ENCODE results near the gene ALDH6A1.
A peak's percentile ranks its signal among the peaks of the same experiment; 100 is the strongest.

The ALDH6A1 gene

DNA sequence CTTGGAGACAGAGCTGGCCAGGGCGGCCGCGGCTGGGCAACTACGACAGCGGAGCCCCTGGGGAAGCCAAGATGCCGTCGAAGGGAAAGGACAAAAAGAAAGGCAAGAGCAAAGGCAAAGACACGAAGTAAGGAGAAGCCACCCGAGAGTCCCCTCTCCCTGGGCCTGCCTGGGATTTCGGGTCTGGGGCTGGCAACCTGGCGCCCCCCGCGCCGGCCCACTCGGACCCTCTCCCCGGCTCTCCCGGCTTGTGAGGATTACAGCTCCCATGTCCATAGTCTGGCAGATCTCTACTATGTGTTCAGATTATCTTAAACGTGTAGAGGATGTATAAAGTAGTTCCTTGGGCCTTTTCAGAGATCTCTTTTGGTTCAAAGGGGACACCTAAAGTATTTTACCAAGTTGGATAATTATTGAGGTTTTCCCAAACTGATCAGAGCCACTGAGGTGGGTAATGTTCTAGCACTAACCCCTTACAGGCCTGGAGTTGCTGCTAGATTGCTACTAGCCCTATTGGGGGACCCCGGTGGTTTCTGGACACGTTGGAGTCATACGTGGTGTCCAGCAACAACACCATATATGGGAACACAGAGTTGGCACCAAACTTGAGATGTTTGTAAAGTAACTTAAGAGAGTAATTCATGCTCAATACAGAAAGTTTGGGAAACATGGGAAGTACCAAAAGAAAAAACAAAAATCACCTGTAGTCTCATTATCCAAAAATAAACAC, 64.7 kb downstream of the ALDH6A1 start:
- peak overlapping the region; percentile 96 for H3K27ac ChIP-seq
- TF ChIP-seq ZFX (IDR thresholded peaks at IDR 0.05): no peak
- TF ChIP-seq, protein P1, sequence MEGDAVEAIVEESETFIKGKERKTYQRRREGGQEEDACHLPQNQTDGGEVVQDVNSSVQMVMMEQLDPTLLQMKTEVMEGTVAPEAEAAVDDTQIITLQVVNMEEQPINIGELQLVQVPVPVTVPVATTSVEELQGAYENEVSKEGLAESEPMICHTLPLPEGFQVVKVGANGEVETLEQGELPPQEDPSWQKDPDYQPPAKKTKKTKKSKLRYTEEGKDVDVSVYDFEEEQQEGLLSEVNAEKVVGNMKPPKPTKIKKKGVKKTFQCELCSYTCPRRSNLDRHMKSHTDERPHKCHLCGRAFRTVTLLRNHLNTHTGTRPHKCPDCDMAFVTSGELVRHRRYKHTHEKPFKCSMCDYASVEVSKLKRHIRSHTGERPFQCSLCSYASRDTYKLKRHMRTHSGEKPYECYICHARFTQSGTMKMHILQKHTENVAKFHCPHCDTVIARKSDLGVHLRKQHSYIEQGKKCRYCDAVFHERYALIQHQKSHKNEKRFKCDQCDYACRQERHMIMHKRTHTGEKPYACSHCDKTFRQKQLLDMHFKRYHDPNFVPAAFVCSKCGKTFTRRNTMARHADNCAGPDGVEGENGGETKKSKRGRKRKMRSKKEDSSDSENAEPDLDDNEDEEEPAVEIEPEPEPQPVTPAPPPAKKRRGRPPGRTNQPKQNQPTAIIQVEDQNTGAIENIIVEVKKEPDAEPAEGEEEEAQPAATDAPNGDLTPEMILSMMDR (conservative IDR thresholded peaks at IDR 0.05): no peak

DNA sequence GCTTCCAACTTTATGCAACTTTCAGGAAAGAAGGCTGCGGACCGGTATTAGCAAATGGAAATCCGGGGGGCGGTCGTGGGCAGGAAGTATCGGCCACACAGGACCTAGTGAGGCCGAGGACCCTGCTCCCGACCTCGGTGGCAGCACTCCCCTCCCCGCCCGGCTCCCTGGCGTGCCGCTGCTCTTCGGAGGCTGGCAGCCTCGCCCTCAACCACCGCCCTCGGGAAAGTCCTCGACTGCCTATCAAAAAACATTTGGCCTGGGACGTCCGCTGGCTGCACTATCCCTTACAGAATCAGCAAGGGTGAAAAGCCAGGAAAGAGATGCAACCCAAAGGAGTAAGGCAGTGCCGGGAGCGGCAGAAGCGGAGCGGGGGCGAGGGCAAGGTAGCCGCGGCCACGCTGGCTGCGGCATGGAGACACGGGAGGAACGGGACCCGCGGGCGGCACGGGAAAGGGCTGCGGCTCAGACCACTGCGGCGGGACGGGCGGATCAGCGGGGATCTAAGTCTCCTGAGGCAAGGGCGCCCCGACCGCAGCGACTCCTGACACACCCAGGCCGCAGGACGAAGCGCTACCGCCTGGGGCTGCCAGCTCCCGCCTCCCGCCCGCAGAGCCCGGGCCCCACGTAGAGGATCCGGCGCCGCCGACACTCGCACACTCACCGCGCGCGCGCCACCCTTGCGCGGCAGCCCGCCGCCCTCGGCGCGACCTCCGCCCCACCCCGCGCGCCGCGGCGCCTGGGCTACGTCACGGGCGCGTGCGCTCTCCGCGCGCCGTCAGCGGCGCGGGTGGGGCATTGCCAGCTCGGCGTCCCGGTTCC, 65.5 kb downstream of the ALDH6A1 start, which contains the start of the genes BBOF1 and ENTPD5:
Gene BBOF1, plus strand, starts transcription at position 764 of the 822 bp plus-strand sequence. CDS start 130 bp downstream, outside the sequence.
Gene ENTPD5, minus strand, starts transcription at position 703 of the 822 bp plus-strand sequence. CDS start 31,186 bp downstream, outside the sequence.
- peak within 1 kb of the TSS; percentile 96 for H3K27ac ChIP-seq

GRCh38 chr14:74018174-74018585, 66.1 kb downstream of the ALDH6A1 start:
- TF ChIP-seq, protein P1 (conservative IDR thresholded peaks at IDR 0.05): no peak
- no peak for TF ChIP-seq ZFX (IDR thresholded peaks at IDR 0.05)
- peak overlapping the region; percentile 96 for H3K27ac ChIP-seq

More for the DNA sequence above, 65.5 kb downstream of the ALDH6A1 start, which contains the start of the genes BBOF1 and ENTPD5:
- TF ChIP-seq, protein P1 (conservative IDR thresholded peaks at IDR 0.05): no peak; the same call in 1 of the 2 replicates
- TF ChIP-seq ZFX (IDR thresholded peaks at IDR 0.05): peak; percentile 61; the same call in 1 of the 2 replicates

- TF ChIP-seq, protein P1 (conservative IDR thresholded peaks at IDR 0.05): no peak
- no peak for TF ChIP-seq ZFX (IDR thresholded peaks at IDR 0.05)
- H3K27ac ChIP-seq: peak overlapping the region; percentile 43
Measured at GRCh38 chr14:74015963-74016362, 68.3 kb downstream of the ALDH6A1 start.

GRCh38 chr14:74015176-74015575, 69.1 kb downstream of the ALDH6A1 start:
- no peak for TF ChIP-seq ZFX (IDR thresholded peaks at IDR 0.05)
- TF ChIP-seq, protein P1 (conservative IDR thresholded peaks at IDR 0.05): no peak
- 0 out of 2 replicates have a peak overlapping the region, but pooled peaks have one; percentile 19 for H3K27ac ChIP-seq

DNA sequence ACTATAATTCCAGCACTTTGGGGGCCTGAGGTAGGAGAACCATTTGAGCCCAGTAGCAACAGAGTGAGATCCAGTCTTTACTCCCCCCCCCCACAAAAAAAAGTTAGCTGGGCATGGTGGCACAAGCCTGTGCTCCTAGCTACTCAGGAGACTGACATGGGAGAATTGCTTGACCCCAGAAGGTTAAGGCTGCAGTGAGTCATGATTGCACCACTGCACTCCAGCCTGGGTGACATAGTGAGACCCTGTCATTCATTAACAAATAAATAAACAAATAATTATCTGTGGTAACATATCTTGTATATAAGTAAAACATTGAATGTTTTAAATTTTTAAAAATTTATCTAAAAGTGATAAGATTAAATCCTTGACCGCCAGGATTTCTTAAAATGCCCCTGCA, 70.0 kb downstream of the ALDH6A1 start:
- TF ChIP-seq, protein P1 (conservative IDR thresholded peaks at IDR 0.05): no peak
- no peak for TF ChIP-seq ZFX (IDR thresholded peaks at IDR 0.05)
- no peak overlapping the region for H3K27ac ChIP-seq
